NT2/D1 (cell line): ENCODE measurements around the gene RETNLB.

Experiments
- SUZ12 ChIP-seq: IDR thresholded peaks from 2 replicates; pipeline ENCODE4 v1.6.1; 2011; ENCODE audit not compliant: insufficient read length, insufficient read depth; ENCODE audit errors: extremely low read depth
- YY1 ChIP-seq: IDR thresholded peaks from 2 replicates; pipeline ENCODE4 v1.6.1; 2011; ENCODE audit not compliant: insufficient read length, insufficient read depth
- ZNF274 ChIP-seq: IDR thresholded peaks from 2 replicates; pipeline ENCODE4 v1.6.1; 2011; ENCODE audit warnings: mild to moderate bottlenecking, low read depth, low read length

DNA sequence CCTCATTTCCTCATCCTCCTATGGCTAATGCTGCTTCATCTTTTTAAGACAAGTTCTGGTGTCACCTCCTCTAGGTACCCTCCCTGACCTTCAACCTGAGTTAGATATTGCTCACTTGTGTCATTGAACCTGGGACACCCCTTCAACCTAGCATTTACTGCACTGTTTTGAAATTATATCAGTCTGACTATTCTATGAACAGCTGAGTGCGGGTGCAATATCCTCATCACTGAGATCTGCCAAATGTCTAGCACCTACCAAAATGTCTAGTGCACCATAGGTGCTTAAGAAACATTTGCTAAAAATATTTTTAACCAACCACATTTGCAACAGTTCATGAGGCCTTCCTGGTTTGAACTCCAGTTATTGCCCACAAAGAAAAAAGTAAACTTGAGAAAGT lies 34.5 kb downstream of the RETNLB start:
- no peak for TF ChIP-seq YY1
- TF ChIP-seq ZNF274: no peak
- no peak for TF ChIP-seq SUZ12
